Hematopoietic multipotent progenitor cell treated with erythropoietin and hydrocortisone succinate and interleukin-3 and kit ligand, for 4 days (in vitro differentiated cells): ENCODE data around the gene RPL3.
A peak's percentile ranks its signal among the peaks of the same experiment; 100 is the strongest.

ENCODE experiments used
- DNase-seq: peaks from one replicate; pipeline ENCODE4 v3.0.0-alpha.2; 2015

Gene RPL3

GRCh38 chr22:39279170-39279850 lies 40.1 kb downstream of the RPL3 start:
- no peak for DNase-seq

- DNase-seq = no peak
Measured at GRCh38 chr22:39278040-39278439, 41.4 kb downstream of the RPL3 start.

DNA sequence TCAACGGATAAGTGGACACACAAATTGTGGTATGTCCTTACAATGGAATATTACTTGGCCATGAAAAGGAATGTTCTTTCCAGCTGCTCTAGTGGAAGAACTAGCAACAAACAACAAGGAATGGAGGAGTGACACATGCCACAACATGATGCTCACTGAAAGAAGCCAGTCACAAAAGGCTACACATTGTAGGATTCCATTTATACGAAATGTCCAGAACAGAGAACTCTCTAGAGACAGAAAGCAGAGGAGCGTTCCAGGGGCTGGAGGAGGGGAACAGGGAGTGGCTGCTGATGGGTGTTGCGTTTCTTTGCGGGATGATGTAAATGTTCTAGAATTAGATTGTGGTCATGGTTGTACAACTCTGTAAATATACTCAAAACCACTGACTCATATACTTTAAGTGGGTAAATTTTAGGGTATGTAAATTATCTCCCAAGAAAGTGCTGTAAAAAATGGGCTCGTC lies 42.2 kb downstream of the RPL3 start:
- no peak for DNase-seq

- DNase-seq = no peak
Measured at GRCh38 chr22:39276440-39277141, 42.8 kb downstream of the RPL3 start.

DNA sequence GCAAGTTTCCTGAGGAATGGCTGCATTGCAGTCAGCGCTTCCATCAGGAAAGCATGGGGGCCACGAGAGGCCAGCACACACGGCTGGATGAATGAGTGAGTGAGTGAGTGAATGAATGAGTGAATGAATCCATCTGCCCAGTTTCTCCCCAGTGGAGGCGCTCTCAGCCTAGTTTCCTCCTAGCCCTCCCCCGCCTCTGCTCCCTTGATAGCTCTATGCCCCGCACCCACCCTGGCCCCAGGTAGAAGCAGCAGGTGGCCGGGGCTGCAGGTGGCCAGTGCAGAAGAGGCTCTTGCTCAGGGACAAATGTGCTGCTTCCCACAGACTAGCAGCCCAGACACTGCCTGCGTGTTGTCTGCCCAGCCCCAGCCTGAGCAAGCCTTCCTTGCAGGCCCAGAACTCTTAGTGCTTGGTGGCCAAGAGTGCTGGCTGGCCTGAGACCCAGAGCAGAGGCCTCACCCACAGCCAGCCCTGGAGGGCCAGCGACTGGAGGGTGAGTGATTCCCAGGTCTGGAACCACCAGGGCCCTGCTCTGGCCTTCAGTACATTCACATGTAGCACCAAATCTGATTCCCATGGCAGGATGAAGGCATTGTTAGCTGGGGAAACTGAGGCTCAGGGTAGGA lies 43.5 kb downstream of the RPL3 start:
- no peak for DNase-seq

GRCh38 chr22:39273950-39274887 lies 45.2 kb downstream of the RPL3 start:
- no peak for DNase-seq

GRCh38 chr22:39270792-39271191 lies 48.6 kb downstream of the RPL3 start:
- DNase-seq = no peak

DNA sequence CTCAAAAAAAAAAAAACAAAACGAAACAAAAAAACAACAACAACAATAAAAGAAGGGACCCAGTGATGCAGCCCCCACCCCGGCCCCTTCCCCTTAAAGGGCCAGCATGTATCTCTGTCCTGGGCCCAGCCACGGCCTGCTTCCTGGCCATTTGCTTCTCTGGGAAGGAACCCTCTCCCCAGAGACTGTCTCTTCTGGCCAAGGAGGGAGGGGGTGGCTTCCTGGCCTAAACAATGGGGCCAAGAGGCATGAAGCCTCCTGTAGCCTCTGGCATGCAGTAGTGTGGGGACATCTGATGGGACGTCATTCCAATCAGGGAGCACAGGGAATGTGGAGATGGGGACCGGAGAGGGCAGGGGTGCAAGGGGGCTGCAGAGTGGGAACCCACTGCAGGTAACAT lies 49.1 kb downstream of the RPL3 start:
- no peak for DNase-seq

DNA sequence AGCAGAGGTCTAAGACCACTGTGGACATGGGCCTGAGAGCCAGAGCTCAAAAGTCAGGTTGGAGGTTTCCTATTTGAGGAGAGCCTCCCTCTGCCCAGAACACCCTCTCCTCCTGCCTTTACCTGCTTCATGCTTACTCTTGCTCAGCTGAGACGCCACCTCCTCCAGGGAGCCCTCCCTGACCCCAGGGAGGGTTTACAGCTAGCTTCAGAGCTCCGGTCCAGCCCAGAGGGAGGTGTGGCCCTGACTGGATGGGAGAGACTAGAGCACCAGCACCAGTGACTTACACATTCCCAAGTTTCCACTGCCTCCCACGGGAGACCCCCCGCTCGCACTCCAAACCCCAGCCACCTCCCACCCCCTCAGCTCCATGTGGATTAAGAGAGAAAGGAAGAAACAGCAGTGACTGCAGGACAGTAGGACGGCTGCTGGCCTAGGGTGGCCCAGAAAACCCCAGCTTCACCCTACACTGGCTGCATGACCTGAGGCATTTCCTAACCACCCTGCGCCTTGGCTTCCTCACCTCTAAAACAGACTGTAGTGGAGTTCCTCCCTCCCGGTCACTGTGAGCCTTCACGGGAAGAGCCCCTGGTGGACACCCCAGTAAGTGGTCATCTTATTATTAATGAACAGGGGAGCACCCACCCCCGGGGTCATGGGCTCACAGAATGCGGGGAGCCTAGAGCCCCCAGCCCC lies 50.2 kb downstream of the RPL3 start:
- no peak for DNase-seq

GRCh38 chr22:39268645-39269044 lies 50.8 kb downstream of the RPL3 start:
- no peak for DNase-seq

GRCh38 chr22:39267974-39268373 lies 51.4 kb downstream of the RPL3 start:
- DNase-seq = no peak

GRCh38 chr22:39266398-39267030 lies 52.9 kb downstream of the RPL3 start:
- no peak for DNase-seq

DNA sequence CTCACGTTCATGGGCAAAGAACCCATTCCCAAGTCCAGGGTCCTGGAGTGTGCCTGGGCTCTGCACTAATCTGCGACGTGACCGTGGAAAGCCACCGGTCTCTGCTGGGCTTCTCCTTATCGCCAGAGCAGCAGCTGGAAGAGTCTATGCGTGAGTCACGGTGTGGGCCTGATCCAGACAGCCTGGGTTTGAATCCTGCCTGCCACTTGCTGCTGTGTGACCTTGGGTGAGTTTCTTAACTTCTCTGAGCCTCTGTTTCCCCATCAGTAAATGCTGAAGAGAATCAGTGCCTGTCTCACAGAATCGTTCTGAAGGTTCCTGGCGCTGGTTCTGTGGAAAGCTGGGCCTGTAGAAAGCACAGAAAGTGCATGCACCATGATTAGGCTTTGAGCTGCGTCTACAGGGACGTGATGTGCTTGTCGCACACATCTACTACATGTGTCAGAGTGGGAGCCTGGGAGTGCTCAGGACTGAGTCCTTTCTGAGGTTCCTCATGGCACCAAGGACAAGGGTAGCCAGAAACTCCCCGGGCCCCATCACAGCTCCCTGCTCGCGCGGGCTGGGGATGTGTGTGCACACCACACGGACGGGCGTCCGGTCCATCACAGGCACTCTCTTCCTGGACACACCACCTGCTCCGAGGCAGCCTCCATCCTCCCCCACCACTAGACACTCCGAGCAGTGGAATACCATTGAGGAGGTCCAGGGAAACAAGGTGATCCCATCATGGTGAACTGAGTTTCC lies 54.1 kb downstream of the RPL3 start:
- DNase-seq = no peak

DNA sequence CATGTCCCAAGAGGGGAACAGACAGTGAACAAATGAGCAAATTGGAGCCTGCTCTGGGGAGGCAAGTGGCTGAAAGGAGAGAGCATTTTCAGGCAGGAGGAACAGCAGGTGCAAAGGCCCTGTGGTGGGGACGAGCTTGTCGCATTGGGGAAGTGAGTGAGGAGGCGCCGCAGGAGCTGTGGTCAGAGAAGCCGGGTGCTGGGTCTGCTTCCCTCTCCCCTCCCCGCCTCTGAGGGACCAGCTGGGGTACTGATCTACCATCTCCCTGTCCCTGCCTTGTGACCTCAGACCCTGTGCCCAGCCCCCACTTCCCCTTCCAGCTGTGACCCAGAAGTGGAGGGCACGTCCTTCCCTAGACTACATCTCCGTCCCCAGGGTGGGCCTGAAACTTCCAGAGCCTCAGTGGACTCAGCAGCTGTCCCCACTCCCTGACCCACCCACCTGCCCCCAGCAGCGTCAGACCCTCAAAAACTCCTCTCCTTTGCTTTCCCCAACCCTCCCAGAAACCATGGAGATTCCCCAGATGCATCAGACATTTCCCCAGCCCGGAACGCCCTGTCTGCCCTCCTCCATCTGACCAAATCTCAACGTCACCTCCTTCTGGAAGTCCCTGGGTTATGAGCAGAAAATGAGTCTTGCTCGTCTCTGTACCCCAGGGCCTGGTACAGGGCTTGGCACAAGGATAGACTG lies 54.9 kb downstream of the RPL3 start:
- peak; percentile 59 for DNase-seq

DNA sequence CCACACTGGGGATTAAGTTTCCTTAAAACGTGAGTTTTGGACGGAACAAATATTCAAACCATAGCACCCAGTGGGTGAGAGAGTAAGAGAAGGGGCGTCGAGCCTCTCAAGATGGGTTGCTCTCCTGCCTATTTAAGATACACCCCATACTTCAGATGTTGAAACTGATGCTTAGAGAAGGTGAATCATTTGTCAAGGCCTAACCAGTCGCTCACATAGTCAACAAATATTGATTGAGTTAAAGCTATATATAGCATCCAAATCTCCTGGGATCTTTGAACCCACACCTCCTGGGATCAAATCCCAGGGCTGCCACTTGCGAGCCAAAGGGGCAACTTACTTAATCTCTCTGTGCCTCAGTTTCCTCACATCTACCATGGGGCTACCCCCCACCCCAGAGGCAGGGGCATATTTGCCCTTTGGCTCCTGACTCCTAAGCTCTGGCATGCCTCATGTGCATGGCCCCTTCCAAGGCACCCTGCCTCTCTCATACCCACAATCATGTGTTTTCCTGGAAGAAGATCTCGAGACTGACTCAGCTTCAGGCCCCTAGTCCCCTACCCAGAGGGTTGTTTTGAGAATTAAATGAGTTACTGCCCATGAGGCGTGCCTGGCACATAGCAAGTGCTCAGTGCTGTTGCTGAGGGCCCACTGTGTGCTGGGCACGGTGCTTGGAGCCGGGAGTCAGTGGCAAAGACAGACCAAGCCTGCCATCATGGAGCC lies 55.6 kb downstream of the RPL3 start:
- DNase-seq = no peak
